Uterus (tissue), 2 donors: ENCODE measurements around the gene IFIT1B.

Source experiments
- POLR2A ChIP-seq, 2 donors: fragments of 450-650 bp; IDR thresholded peaks; one replicate each; pipeline ENCODE4 v1.6.1; 2016; ENCODE audit warnings: antibody characterized with exemption in 2 of 2, mild to moderate bottlenecking in 1 of 2, moderate library complexity in 1 of 2
- TF ChIP-seq, protein P1 (sequence below), 4 experiments: fragments of 200-600 bp in 2 of 4; fragments of 450-650 bp in 2 of 4; sonication (generic) in 2 of 4; IDR thresholded peaks; one replicate each; pipeline ENCODE4 v1.5.1; 2016 to 2019; ENCODE audit warnings: antibody characterized with exemption in 4 of 4, mild to moderate bottlenecking in 2 of 4, moderate library complexity in 1 of 4

DNA sequence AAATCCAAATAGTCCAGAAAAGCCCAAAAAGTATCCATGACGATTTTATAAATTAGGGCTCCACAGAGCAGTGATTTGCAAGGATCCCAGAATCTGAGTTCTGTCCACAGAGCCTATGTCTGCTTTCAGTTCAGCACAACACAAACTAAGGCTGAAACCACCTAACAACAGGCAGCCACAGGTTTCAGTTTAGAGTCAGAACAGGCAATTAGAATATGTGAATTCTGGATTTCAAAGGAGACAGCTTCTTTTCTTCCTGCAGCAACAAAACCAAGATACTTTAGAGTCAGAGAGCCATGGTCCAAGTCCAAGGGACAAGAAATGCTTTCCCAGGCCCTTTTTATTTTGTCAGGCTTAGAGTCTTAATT lies 26.5 kb upstream of the IFIT1B start:
- TF ChIP-seq, protein P1, sequence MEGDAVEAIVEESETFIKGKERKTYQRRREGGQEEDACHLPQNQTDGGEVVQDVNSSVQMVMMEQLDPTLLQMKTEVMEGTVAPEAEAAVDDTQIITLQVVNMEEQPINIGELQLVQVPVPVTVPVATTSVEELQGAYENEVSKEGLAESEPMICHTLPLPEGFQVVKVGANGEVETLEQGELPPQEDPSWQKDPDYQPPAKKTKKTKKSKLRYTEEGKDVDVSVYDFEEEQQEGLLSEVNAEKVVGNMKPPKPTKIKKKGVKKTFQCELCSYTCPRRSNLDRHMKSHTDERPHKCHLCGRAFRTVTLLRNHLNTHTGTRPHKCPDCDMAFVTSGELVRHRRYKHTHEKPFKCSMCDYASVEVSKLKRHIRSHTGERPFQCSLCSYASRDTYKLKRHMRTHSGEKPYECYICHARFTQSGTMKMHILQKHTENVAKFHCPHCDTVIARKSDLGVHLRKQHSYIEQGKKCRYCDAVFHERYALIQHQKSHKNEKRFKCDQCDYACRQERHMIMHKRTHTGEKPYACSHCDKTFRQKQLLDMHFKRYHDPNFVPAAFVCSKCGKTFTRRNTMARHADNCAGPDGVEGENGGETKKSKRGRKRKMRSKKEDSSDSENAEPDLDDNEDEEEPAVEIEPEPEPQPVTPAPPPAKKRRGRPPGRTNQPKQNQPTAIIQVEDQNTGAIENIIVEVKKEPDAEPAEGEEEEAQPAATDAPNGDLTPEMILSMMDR (IDR thresholded peaks at IDR 0.05) = no peak
- no peak for TF ChIP-seq POLR2A (IDR thresholded peaks at IDR 0.05)
